PFSK-1 (cell line): Measurements from ENCODE around the gene FAM53A.

ENCODE experiments used
- POLR2AphosphoS5 ChIP-seq: IDR thresholded peaks from 2 replicates; pipeline ENCODE4 v1.6.1; 2012; ENCODE audit warnings: low read depth, mild to moderate bottlenecking, control low read depth, low read length, moderate library complexity
- SIN3A ChIP-seq: IDR thresholded peaks from 2 replicates; pipeline ENCODE4 v1.6.1; 2012; ENCODE audit warnings: mild to moderate bottlenecking, low read length, moderate library complexity, borderline replicate concordance; ENCODE audit not compliant: insufficient read depth
- TAF1 ChIP-seq: IDR thresholded peaks from 2 replicates; pipeline ENCODE4 v1.6.1; 2012; ENCODE audit warnings: low read length, control low read depth, borderline replicate concordance; ENCODE audit not compliant: insufficient read depth
- TF ChIP-seq, protein P1 (sequence below), 2 experiments: IDR thresholded peaks; 2 replicates each; pipeline versions ENCODE4 v1.6.1 to v1.8.0; 2011 to 2012; ENCODE audit warnings: low read depth in 2 of 2, low read length in 2 of 2, control low read depth in 1 of 2, inconsistent platforms in 1 of 2, mild to moderate bottlenecking in 1 of 2, moderate library complexity in 1 of 2; ENCODE audit not compliant: insufficient read depth in 1 of 2

- no peak for TF ChIP-seq SIN3A
- no peak for TF ChIP-seq POLR2AphosphoS5
- TF ChIP-seq TAF1: no peak
- TF ChIP-seq, protein P1, sequence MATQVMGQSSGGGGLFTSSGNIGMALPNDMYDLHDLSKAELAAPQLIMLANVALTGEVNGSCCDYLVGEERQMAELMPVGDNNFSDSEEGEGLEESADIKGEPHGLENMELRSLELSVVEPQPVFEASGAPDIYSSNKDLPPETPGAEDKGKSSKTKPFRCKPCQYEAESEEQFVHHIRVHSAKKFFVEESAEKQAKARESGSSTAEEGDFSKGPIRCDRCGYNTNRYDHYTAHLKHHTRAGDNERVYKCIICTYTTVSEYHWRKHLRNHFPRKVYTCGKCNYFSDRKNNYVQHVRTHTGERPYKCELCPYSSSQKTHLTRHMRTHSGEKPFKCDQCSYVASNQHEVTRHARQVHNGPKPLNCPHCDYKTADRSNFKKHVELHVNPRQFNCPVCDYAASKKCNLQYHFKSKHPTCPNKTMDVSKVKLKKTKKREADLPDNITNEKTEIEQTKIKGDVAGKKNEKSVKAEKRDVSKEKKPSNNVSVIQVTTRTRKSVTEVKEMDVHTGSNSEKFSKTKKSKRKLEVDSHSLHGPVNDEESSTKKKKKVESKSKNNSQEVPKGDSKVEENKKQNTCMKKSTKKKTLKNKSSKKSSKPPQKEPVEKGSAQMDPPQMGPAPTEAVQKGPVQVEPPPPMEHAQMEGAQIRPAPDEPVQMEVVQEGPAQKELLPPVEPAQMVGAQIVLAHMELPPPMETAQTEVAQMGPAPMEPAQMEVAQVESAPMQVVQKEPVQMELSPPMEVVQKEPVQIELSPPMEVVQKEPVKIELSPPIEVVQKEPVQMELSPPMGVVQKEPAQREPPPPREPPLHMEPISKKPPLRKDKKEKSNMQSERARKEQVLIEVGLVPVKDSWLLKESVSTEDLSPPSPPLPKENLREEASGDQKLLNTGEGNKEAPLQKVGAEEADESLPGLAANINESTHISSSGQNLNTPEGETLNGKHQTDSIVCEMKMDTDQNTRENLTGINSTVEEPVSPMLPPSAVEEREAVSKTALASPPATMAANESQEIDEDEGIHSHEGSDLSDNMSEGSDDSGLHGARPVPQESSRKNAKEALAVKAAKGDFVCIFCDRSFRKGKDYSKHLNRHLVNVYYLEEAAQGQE (IDR thresholded peaks at IDR 0.05; ENCODE audit: insufficient read depth in 1 of 2, low read depth in 2 of 2, low read length in 2 of 2): no peak
These were observed 59.6 kb downstream of the FAM53A start for GRCh38 chr4:1624519-1624910.
